HS-27A (cell line): ENCODE data around the gene SLC6A6.

Source experiments
- DNase-seq: peaks from one replicate; pipeline ENCODE4 v3.0.0-alpha.2; 2012; ENCODE audit warnings: low read depth, missing footprints

The SLC6A6 gene

DNA sequence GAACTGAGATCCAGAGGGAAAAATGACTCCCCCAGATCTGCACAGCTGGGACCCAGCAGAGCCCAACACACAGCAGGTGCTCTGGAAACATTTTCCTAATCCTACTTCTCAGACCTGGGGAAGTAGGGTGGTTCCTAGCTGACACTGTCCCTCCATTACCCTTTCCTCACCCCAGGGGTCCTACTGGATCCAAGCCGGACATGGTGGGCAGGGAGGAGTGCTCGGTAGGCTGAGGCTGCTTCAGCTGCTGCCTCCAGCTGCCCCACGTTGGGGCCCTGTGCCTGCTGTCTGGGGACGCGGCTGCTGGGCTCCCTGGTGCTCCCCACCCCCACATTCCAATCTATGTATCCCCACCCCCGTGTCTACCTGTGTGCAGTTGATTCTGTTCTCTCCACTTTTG is 29.8 kb upstream of the SLC6A6 start:
- no peak for DNase-seq

DNA sequence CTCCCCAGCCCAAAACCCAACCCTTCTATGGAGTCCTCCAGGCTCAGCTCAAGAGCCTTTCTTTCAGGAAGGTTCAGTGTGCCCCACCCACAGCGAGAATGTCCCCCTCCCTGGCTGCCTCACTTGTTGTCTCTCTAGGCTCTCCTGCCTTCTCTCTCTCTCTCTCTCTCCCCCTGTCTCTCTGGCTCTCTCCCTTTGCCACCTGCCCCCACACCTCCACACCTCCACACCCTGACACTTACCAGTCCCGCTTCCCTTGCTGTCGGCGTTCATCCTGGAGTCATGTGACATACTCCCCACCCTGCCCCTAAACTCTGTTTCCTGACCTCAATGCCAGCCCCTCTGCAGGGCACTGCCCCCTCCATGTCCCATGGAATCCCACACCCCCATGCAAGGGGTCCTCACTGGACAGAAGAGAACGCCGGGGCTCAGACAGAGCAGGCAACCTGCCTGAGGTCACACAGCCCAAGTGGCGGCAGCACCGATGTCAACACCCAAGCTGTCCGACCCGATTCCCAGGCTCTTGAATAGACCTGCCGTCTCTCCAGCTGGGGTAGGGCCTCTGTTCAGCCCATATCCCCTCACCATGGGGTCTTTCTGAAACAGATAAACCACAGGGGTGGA is 28.5 kb upstream of the SLC6A6 start:
- DNase-seq, result no peak

DNA sequence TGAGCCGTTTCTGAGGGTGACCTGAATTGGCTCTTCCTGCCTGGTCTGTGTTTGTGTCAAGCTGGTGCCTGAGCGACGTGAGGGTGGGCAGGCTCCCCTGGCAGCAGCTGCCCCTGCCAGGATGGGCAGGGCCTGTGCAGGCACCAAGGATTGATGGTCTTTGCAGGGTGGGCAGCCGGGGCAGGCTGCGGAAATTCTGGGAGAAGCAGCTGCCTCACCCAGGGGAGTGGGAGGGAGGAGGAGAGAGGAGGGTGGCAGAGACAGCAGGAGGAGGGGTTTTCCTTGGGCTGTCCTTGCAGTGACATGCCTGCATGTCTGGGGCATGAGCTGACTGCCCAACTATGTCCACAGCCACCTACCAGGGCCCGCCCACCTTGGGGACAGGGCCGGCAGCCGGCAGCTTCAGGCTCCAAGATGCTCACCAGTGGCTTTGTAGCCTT is 27.9 kb upstream of the SLC6A6 start:
- no peak for DNase-seq

DNA sequence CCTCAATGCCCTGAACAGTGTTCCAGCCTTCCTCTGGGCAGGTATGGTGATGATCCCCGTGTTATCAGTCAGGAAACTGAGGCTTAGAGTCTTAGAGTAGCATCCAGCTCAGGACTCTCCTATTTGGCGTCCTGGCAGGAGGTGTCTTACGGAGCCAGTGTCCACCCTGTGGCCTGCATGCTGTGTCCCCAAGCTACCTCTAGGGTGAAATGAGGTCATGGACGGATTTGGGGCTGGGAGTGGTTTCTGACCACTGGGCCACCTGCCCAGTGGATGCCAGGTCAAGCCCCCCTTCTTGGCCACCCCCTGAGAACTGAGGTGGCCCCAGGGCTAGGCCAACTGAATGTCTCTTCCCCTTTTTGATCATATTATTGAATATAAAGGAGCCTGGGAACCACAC is 27.2 kb upstream of the SLC6A6 start:
- DNase-seq, result no peak

DNA sequence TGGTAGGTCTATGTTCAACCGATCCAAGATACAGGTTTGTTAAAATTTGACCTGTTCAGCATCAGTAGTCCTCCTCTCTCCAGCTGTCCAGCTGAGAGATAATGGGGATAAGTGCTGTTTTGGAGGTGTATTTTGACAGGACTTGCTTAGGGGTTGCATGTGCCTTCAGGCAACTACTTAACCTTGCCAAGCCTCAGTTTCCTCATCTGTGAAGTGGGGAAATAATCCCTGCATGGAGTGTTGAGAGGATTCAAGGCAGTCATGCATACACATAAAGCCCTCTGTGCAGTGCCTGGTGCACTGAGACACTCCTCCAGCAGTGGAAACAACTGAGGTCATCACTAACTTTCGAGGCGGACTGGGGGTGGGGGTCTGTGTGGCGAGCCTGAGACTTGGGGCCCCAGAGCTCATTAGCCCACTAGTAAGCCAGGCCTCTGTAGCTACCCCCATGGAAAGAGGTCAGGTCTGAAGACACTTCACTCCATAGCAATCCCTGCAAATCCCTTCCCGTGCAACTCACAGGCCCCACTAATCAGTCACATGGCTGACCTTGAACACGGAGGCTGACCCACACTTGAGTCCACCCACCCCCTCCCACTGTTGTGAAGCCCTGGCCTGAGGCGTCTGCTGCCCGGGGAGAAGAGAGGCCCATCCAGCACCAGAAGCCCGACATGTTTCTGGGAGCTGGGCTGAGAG is 25.9 kb upstream of the SLC6A6 start:
- no peak for DNase-seq

DNA sequence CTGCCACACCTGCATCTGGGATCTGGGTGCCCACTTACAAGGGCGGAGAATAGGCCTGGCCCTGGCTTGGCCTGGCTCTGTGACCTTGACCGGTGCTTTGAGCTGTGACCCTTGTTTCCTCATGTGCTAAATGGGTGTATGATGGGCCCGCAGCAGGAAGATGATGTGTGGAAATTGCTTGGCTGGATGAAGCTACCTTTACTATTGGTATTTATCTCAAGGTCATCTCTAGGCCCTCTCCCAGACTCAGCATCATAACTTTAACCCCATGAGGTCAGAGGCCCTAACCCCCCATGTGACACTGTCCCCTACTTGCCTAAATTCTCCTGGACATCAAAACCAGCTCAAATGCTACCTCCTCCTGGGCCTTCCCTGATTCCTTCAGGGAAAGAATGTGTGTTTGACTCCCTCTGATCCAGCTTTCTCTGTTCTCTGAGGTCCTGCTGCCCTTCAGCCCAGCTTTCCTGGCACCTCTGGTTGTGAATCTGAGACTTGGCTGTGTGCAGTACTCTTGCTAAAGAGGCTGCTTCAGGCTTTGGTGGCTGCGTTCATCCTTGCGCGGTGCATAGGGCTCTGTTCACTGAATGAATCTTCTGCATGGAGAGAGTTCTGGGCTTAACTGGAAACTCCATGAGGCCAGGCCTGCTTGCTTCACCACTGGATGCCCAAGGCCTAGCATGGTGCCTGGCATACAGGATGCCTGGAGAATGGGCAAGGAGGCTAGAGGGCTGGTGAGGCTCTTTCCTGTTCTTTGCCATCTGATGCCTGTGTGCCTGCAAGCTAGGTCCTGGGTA is 25.2 kb upstream of the SLC6A6 start:
- no peak for DNase-seq

DNA sequence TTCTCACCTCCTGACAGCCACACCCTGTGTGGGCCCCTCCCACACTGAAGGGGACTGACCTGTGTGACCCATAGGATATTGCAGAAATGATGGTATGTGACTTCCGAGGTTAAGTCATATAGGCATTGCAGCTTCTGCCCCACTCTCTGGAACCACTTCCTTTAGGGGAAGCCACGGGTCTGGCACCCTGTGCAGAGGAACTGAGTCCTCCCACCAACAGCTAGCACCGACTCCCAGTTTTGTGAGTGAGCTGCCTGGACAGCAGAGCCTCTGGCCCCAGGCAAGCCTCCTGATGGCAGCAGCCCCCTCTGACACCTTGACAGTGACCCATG is 24.6 kb upstream of the SLC6A6 start:
- DNase-seq, result no peak

DNA sequence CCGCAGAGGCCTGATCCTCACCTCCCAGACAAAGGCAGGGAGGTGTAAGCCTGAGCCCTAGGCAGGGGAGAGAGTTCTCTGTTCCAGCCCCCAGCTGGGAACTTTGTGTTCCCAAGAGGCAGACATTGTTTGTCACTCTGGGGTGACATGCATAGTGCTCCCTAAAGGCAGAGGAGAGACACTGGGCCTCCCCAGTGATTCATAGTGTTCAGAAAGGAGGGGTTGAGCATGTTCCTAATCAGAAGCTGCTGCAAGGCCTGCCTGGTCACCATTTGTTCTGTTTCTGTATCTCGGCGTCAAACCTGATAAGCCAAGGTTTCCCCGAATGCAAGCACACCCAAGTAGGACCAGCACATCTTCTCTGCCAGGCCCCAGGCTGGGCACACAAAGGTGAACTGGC is 24.0 kb upstream of the SLC6A6 start:
- no peak for DNase-seq

DNA sequence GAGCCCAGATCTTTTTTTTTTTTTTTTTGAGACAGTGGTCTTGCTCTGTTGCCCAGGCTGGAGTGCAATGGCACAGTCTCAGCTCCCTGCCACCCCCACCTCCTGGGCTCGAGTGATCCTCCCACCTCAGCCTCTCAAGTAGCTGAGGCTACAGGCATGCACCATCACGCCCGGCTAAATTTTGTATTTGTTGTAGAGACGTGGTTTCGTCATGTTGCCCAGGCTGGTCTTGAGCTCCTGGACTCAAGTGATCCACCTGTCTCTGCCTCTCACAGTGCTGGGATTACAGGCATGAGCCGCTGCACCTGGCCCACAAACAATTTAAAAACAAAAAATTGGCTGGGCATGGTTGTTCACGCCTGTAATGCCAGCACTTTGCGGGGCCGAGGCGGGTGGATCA is 22.6 kb upstream of the SLC6A6 start:
- no peak for DNase-seq

DNA sequence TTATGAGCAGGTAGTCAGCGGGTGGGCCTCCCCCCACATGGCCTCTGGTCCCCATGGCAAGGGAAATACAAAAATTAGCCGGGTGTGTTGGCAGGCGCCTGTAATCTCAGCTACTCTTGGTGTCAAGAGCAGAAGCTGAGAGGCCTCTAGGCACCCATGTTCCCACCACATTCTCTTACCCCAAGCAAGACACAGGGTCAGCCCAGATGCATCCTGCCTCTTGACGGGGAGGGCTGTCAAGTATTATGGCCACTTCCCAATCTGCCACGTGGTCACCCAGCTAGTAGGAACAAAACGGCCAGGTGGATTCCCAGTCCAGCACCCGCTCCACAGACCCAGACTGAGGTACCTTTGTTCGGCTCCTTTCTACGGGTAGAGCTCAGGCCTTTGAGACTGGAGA is 16.2 kb upstream of the SLC6A6 start:
- DNase-seq, result no peak

DNA sequence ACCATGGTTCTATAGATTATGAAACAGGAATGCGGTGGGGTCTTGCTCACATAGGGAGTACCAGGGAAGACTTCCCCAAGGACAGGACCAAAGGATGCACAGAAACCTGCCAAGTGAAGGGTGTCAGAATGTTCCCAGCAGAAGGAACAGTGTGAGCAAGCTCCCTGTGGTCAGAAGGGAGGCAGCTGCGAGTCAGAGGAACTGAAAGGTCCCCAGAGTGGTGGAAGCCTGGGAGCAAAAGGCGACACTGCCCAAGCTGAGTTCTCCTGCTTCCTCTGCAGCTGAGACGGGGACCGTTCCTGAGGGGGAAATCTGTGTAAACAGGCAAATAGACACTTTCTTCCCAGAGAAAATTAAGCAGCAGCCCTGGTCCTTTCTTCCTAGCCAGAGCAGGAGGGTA is 14.2 kb upstream of the SLC6A6 start:
- no peak for DNase-seq

DNA sequence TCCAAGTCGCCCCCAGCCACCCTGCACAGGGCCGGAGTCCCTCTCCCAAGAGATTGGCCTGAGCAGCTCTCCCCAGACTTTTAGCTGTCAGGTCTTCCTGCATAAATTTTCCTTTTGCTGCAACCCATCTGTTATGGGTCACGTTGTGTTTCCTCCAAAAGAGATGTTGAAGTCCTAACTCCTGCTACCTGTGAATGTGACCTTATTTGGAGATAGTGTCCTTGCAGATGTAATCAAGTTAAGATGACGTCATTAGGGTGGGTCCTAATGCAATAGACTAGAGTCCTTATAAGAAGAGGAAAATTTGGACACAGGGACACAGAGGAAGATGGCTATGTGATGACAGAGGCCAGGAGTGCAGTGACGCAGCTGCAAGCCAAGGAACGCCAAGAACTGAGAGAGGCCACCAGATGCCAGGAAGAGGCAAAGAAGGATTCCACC is 13.2 kb upstream of the SLC6A6 start:
- no peak for DNase-seq

DNA sequence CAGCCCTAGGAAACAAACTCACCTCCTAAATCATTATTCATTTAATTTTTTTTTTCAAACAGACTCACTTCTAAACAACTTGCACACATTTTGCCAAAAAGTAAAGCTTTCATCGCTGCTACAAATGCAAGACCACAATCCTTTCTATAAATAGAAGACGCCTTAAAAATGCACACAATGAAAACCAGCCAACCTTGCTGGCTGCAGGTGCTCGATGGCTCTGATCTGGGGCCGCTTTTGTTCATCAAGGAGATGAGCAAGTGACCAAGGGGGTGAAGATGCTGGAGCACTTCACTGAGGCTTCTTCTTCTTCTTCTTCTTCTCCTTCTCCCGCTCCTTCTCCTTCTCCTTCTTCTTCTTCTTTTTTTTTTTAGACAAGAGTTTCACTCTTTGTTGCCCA is 12.7 kb upstream of the SLC6A6 start:
- DNase-seq, result no peak

DNA sequence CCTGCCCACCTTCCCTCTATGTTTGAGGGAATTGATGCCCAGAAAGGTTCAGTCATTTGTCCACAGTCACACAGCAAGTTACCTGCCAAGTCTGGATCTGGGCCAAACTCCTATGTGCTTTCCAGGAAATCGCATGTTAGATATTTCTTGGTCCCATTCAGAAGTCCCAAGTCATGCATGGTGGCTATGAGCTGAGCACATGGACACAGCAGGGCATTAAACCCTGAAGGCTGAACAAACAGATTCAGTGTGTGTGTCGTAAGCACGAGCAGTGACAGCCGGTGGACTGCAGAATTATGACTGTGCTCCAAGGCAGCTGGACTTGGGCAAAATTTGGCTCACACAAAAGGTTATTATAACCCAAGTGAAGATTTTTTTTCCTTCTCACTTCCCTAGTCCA is 11.4 kb upstream of the SLC6A6 start:
- DNase-seq, result no peak

DNA sequence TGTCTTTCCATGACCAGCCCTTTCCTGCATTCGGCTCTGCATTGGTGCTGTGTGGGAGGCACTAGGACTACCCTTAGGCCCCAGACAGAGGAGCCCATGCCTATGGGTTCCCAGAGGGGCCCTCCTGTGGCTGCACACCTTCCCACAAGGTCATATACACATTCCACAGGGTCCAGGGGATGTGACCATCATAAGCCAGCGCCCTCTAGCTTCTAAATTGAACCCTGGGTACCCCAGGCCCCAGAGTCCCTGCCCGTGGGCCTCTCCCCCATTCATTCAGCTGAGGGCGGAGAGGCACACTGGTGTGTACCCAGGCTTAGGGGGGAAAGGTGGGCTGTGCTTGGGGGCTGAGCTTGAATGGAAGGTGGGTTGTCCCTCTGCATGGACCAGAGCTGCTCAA is 10.2 kb upstream of the SLC6A6 start:
- DNase-seq, result no peak

DNA sequence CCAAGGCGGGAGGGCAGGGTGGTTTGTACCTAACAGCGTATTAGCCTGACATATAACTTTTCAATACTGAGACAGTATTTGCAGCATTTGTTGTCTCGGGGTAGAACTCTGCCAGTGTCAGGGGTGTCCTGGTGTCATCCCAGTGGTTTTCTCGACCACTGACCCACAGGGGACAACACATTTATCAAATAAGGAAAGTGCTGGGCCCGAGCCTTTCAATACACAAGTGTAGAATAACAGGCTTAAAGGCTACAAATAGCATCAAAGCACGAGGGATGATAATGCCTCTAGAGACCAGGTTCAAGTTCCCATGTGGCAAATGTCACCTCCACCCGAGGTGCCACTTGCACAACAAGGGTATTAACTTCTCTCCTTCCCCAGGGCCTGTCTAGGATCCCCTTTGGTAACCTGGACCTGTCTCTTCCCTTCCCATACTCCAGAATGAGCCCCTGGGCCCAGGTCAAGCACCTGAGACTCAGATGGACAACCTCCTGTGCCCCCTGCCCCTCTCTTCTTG is 9.5 kb upstream of the SLC6A6 start:
- no peak for DNase-seq

DNA sequence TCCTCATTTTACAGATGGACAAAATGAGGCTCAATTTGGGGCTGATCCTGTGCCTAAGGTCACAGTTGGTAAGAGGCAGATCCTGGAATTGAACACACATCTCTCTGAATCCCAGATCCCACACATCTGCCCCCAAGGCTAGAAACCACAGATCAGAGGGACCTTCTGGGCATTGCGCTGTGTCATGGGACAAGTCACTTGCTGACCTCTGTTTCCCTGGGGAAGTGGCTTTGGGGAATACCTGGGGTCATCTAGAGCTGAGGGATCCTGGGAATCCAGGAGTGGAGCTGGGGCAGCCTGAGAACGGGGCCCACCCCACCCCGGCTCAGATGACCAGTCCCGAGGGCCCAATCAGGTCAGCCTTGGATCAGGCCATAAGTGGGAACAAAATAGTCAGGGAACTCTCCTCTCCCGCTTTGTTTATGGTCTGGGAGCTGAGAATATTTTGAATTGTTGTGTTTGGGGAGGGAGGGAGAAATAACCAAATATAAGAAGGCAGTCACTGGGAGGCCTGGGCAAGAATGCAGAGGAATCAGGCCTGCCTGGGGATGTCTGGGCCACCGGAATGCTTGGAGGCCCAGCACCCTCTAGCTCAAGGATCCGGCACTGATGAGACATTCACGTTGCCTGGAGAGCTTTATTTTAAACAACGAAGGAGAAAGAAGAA is 8.8 kb upstream of the SLC6A6 start:
- DNase-seq, result no peak

DNA sequence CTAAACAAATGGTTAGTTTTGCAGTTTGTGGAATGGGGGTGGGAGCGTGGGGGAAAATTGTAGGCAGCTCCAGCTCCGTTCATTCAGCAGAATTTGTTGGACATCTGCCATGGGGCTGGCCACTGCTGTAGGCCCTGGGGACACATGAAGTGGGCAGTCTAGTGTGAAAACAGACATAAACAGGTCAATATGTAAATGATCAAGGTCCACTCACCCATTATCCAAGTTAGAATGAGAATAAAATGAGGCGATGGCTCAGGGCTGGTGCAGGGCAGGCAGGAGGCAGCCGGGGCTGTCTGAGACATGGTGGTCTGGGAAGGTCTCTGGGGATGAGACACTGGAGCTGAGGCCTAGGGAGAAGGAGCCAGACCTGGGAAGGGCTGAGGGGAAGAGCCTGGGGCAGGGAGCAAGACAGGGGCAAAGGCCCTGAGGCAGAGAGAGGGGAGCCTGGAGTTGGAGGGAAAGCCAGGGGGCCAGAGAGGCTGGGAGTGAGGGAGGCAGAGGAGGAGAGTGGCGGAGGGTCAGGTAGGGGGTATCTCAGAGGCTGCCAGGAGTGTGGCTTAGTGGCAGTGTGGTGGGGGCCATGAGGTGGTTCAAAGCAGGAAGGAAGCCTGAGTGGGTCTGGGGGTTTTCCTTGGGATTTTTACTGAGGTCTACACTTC is 6.2 kb upstream of the SLC6A6 start:
- no peak for DNase-seq

DNA sequence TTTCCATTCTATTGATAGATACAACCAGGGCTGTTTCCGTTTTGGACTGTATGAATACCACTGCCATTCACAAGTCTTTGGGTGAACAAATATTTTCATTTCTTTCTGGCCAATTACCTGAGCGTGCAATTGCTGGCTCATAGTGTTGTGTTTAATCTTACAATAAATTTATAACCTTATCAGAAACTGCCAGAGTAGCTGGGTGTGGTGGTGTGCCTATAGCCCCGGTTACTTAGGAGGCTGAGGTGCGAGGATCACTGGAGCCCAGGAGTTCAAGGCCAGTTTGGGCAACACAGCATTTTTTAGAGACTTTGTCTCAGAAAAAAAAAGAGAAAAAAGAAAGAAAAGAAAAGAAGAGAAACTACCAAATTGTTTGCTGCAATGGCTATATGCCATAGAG is 5.4 kb upstream of the SLC6A6 start:
- no peak for DNase-seq

DNA sequence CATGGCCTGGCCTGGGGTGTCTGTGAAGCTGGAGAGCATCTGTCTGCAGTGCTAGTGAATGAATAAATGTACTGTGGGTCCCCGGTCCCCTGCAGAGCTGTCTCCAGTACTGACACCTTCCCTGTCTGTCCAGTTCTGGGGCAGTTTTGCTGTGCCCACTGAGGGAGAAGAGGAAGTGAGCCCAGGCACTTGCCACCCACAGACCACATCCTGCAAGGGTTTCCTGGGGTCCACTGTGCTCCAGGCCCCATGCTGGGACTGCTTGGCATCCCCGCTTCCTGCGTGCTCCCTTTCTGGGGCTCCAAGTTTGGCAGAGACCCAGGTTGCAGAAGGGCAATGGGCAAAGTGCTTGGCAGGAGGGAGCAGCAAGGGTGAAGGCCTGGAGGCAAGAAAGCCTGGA is 4.9 kb upstream of the SLC6A6 start:
- DNase-seq, result no peak

DNA sequence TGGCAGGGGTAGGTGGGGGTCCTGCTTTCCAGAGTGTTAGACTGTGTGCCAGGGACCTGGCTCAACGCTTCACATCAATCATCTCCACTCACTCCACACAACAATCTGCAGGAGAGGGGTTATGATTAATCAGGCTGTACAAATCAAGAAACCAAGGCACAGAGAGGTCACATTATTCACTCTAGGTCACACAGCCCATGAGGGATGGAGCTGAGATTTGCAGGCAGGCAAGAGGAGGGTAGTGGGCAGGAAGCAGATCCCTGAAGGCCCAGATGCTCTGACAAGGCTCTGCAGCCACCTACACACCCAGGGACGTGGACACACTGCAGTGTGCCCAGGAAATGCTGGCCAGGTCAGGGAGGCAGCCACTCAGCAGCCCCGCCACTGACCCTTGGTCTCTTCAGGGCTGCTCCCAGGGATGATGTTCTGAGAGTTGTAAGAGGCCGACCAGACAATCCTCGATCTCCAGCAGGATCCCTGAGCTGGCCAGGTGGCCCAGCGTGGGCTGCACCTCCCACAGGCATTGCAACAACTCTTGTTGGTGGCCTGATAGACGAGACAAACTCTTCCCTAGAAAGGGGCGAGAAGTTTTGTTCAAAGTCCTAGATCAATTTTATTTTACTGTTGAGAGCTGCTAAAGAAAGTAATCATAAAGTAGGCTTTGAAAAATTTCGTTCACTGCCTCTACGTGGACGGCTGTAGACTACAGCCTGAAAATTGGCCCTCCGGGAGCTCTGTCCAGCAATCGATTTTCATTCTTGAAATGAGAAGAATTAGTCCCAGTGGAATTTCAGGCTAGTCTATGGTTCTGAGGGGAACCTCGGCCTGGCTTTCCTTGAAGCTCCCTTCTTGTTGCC is 4.2 kb upstream of the SLC6A6 start:
- DNase-seq, result no peak
